Endothelial cell (in vitro differentiated cells): ENCODE data around the gene LDAH. TPM values are rescaled to one million over a fixed set of nuclear protein-coding genes. Genes with fewer than 3 reads are reported as not detected.

ENCODE experiments used
- DNase-seq: peaks from one replicate; pipeline ENCODE4 v3.0.0; 2021; ENCODE audit warnings: low spot score
- H3K27ac Mint-ChIP-seq: one replicate; pipeline ENCODE4 v1.8.0; 2021; ENCODE audit warnings: mixed read lengths, inconsistent platforms; ENCODE audit not compliant: unreplicated experiment
- H3K27me3 Mint-ChIP-seq: one replicate; pipeline ENCODE4 v1.8.0; 2021; ENCODE audit warnings: mild to moderate bottlenecking, moderate library complexity, mixed read lengths, inconsistent platforms; ENCODE audit not compliant: unreplicated experiment
- H3K36me3 Mint-ChIP-seq: one replicate; pipeline ENCODE4 v1.8.0; 2021; ENCODE audit warnings: mild to moderate bottlenecking, low read depth, mixed read lengths, inconsistent platforms; ENCODE audit not compliant: unreplicated experiment
- H3K4me1 Mint-ChIP-seq: one replicate; pipeline ENCODE4 v1.8.0; 2021; ENCODE audit warnings: mild to moderate bottlenecking, mixed read lengths, inconsistent platforms; ENCODE audit not compliant: unreplicated experiment
- H3K4me3 Mint-ChIP-seq: one replicate; pipeline ENCODE4 v1.8.0; 2021; ENCODE audit warnings: mild to moderate bottlenecking, mixed read lengths, inconsistent platforms; ENCODE audit not compliant: unreplicated experiment
- H3K9me3 Mint-ChIP-seq: one replicate; pipeline ENCODE4 v1.8.0; 2021; ENCODE audit warnings: mixed read lengths, inconsistent platforms; ENCODE audit not compliant: unreplicated experiment
- total RNA-seq: library from RNA; stranded (reverse); fragmentation: NEBNext Ultra II Directional; extraction: Animal tissue kit (Norgen Biotek cat#: 25700); gene quantifications from one replicate; pipeline ENCODE4 v1.2.1, GENCODE V29; 2021; ENCODE audit not compliant: unreplicated experiment
- TF ChIP-seq, protein P1 (sequence below): fragments of 200-600 bp; sonication (generic); IDR thresholded peaks from one replicate; pipeline ENCODE4 v1.5.0; 2021; ENCODE audit warnings: antibody characterized with exemption; ENCODE audit not compliant: unreplicated experiment

LDAH gene
- total RNA-seq, 1 donor from 2014 or later = 21.9 TPM

DNA sequence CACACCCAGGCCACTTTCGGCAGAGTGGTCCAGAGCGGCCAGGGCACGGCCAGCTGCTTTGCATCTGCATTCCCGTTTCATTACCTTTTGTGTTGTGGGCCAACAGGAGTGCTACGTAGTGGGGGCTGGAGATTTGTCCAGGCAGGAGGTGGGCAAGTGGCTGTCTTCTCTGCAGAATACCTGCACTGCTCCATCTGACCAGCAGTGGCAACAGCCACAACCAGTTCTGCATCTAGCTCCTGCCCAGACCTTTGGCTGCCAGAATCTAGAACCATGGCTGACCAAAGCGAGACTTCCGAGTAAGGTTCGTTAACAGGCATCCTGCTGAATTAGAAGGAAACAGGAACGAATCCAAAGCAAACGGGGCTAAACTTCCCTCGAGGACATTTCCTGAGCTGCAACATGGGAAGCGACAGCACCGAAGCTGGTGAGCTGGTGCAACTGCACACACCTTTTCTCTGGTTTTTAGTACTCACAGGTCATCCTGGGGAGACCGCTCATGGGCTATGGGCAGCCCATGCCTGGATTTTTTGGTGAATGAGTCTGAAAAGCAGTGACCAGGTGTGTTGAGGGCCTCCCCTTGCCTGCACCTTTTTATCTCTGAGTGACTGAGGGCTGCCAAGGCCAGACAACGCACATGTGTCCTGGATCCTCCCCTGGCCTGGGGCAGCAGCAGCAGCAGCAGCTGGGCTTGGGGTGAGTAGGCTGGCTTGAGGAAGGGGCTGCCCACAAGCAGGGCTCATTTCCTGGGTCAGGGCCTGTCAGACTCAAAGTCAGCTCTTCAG, 145.4 kb downstream of the LDAH start:
- TF ChIP-seq, protein P1, sequence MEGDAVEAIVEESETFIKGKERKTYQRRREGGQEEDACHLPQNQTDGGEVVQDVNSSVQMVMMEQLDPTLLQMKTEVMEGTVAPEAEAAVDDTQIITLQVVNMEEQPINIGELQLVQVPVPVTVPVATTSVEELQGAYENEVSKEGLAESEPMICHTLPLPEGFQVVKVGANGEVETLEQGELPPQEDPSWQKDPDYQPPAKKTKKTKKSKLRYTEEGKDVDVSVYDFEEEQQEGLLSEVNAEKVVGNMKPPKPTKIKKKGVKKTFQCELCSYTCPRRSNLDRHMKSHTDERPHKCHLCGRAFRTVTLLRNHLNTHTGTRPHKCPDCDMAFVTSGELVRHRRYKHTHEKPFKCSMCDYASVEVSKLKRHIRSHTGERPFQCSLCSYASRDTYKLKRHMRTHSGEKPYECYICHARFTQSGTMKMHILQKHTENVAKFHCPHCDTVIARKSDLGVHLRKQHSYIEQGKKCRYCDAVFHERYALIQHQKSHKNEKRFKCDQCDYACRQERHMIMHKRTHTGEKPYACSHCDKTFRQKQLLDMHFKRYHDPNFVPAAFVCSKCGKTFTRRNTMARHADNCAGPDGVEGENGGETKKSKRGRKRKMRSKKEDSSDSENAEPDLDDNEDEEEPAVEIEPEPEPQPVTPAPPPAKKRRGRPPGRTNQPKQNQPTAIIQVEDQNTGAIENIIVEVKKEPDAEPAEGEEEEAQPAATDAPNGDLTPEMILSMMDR = peak; percentile 51
- Mint-ChIP-seq H3K4me3 (peak overlapping the region; percentile 67), H3K36me3 (peaks cover 5% of the 10 kb centered on the region), H3K27me3 (peaks cover 6% of the 10 kb centered on the region), H3K9me3 (no peaks in the 10 kb centered on the region), H3K4me1 (peaks cover 60% of the 10 kb centered on the region), H3K27ac (no peak overlapping the region)
- peak; percentile 41 for DNase-seq

DNA sequence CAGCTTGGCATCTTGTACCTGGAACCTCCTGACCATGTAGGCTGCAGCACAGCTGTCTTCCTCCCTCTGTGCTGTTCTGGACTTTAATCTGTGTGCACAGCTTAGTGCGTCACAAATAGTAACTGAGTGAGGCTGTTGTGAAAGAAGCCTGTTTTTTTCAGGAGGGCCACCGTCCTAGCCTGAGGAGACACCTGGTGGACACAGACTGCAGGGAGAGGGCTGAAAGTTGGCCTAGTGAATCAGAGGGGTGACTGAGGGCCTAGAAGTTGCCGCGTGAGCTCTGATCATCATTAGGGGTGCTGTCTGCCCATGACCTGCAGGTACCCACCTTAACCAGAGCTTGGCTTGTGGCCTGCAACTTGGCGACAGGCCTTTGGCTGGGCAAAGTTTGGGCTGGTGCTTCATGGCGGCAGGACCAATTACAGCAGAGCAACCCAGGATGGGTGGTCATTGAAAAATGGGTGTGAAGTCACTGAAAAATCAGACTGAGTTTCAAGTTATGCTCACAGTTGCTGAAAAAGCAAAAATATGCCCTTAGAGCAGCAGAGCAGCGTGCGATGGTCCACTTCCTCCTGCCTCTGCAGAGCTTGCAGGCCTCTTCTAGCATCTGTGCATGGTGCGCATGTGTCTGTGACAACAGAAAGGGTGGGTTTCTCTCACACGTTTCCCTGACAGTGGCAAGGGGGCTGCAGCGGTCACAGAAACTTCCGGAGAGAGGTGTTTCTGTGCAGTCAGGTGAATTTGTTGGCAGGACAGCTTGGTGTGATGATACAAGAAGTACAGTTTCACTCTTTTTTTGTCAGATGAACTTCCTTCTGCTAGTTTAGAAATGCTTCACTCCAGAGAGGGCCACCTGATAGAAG, 146.3 kb downstream of the LDAH start:
- Mint-ChIP-seq H3K4me1 (peaks cover 69% of the 10 kb centered on the region), H3K4me3 (peak overlapping the region; percentile 21), H3K36me3 (no peaks in the 10 kb centered on the region), H3K27me3 (peaks cover 6% of the 10 kb centered on the region), H3K9me3 (no peaks in the 10 kb centered on the region), H3K27ac (no peak overlapping the region)
- DNase-seq = no peak
- TF ChIP-seq, protein P1 = peak; percentile 16

DNA sequence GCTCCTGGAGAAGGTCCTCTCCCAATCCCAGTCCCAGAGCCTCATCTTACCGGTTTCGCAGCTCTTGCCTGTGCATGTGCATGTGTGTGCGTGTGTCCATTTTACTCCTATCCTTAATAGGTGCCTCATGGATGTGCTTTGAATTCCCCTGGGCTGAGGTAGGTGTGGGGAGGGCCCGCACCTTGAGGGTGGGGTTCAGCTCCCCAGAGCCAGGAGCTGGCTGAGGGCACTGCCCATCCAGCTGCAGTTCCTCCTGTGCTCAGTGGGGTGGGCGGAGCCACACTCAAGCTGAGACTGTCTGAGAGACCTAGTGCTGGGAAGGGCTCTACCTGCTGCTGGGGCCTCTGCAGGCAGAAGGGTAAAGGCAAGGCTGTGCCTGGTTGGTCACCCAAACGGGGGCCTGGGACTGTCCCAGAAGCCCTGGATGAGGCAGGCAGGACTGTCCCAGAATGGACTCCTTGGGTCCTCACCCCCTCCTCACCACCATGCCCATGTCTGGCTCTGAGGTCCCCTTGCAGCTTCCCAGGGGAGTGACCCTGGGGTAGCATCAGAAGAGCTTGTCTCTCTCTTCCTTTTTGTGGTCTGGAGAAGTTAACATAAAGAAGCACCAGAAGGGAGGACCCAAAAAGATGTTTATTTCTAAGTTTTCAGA, 147.1 kb downstream of the LDAH start:
- Mint-ChIP-seq H3K27ac (no peak overlapping the region), H3K9me3 (no peaks in the 10 kb centered on the region), H3K36me3 (no peaks in the 10 kb centered on the region), H3K4me1 (peaks cover 75% of the 10 kb centered on the region), H3K4me3 (no peak overlapping the region), H3K27me3 (peaks cover 5% of the 10 kb centered on the region)
- DNase-seq = no peak
- TF ChIP-seq, protein P1 = no peak

DNA sequence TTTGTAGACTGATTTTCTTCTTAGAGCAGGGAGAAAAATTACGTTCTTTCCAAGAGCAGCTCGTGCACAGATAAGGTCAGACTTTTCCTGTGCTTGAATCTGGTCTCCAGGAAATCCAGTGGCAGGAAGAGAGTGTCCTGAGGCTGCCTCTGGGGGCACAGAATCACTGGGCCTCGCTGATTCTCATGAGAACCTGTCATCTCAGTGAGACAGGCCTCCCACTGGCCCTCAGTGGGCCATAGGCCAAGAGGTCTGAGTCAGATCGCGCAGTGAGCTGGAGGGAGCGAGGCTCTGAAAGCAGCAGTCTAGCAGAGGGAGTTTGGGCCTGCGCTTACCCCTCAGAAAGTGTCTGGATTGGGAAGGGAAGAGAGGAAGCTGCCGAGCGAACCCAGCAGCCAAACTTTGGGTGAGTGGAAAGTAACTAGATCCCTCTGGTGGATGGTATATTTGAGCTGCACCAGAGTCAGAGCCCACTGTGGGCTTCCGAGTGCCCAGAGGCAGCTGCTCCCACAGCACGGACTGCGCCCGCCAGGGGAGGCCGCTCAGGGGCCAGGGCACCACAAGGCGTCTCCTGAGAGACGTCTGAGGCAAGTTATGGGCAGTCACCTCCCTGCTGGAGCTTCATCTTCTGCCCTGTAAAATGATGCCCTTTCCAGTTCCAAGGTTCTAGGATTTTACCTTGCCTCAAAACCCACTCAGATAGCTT, 147.8 kb downstream of the LDAH start:
- Mint-ChIP-seq H3K9me3 (no peaks in the 10 kb centered on the region), H3K36me3 (no peaks in the 10 kb centered on the region), H3K4me3 (peak overlapping the region; percentile 86), H3K27me3 (peaks cover 5% of the 10 kb centered on the region), H3K27ac (peak overlapping the region; percentile 100), H3K4me1 (peaks cover 75% of the 10 kb centered on the region)
- TF ChIP-seq, protein P1 = no peak
- peak; percentile 37 for DNase-seq
